Astrocyte (in vitro differentiated cells and primary cell): ENCODE results near the gene CRHR1. TPM values are rescaled to one million over a fixed set of nuclear protein-coding genes. Genes with fewer than 3 reads are reported as not detected.

ENCODE experiments used
- DNase-seq: peaks from one replicate; pipeline ENCODE4 v3.0.0-alpha.2; 2010; ENCODE audit warnings: low read depth
- FAIRE-seq: peaks from 2 replicates; lab custom pipeline; 2011; peaks lifted over from hg19 to GRCh38; lab: Jason Lieb, UNC
- H2AFZ ChIP-seq: 2 replicates; pipeline ENCODE4 v1.6.0; 2012; ENCODE audit warnings: low read depth, low read length, inconsistent platforms
- H3K27ac ChIP-seq: 2 replicates; pipeline ENCODE4 v1.5.1; 2011; ENCODE audit warnings: low read depth, low read length, inconsistent platforms
- H3K27me3 ChIP-seq: 2 replicates; pipeline ENCODE4 v1.6.0; 2011; ENCODE audit warnings: low read length, inconsistent platforms; ENCODE audit not compliant: insufficient read depth
- H3K36me3 ChIP-seq: 2 replicates; pipeline ENCODE4 v1.5.1; 2011; ENCODE audit warnings: low read length, inconsistent platforms; ENCODE audit not compliant: insufficient read depth
- H3K4me1 ChIP-seq: 2 replicates; pipeline ENCODE4 v1.5.1; 2011; ENCODE audit warnings: low read length, inconsistent platforms; ENCODE audit not compliant: insufficient read depth
- H3K4me2 ChIP-seq: 2 replicates; pipeline ENCODE4 v1.6.0; 2012; ENCODE audit warnings: low read length, inconsistent platforms
- H3K4me3 ChIP-seq: 2 replicates; pipeline ENCODE4 v1.5.1; 2011; ENCODE audit warnings: low read depth, mild to moderate bottlenecking, low read length, inconsistent platforms; ENCODE audit not compliant: insufficient read depth
- H3K79me2 ChIP-seq: 2 replicates; pipeline ENCODE4 v1.6.0; 2012; ENCODE audit warnings: mild to moderate bottlenecking, low read length, inconsistent platforms; ENCODE audit not compliant: insufficient read depth
- H3K9ac ChIP-seq: 2 replicates; pipeline ENCODE4 v1.6.0; 2012; ENCODE audit warnings: mild to moderate bottlenecking, low read length, inconsistent platforms
- H3K9me3 ChIP-seq: 2 replicates; pipeline ENCODE4 v1.5.1; 2012; ENCODE audit warnings: low read depth, mild to moderate bottlenecking, low read length, inconsistent platforms; ENCODE audit not compliant: insufficient read depth
- H4K20me1 ChIP-seq: 2 replicates; pipeline ENCODE4 v1.6.0; 2012; ENCODE audit warnings: low read length, inconsistent platforms; ENCODE audit not compliant: insufficient read depth
- H3K27ac Mint-ChIP-seq: one replicate; pipeline ENCODE4 v1.8.0; 2021; ENCODE audit warnings: mild to moderate bottlenecking, mixed read lengths; ENCODE audit not compliant: unreplicated experiment
- H3K27me3 Mint-ChIP-seq: one replicate; pipeline ENCODE4 v1.8.0; 2021; ENCODE audit warnings: low read depth, mixed read lengths; ENCODE audit not compliant: unreplicated experiment
- H3K36me3 Mint-ChIP-seq: one replicate; pipeline ENCODE4 v1.8.0; 2021; ENCODE audit warnings: low read depth, mixed read lengths; ENCODE audit not compliant: unreplicated experiment
- H3K4me1 Mint-ChIP-seq: one replicate; pipeline ENCODE4 v1.8.0; 2021; ENCODE audit warnings: low read depth, mixed read lengths; ENCODE audit not compliant: unreplicated experiment
- H3K4me3 Mint-ChIP-seq: one replicate; pipeline ENCODE4 v1.8.0; 2021; ENCODE audit warnings: mild to moderate bottlenecking, moderate library complexity, mixed read lengths; ENCODE audit not compliant: unreplicated experiment
- H3K9me3 Mint-ChIP-seq: one replicate; pipeline ENCODE4 v1.8.0; 2021; ENCODE audit warnings: mild to moderate bottlenecking, mixed read lengths; ENCODE audit not compliant: unreplicated experiment
- EZH2 ChIP-seq: IDR thresholded peaks from 2 replicates; pipeline ENCODE4 v1.6.1; 2012; ENCODE audit warnings: mild to moderate bottlenecking, low read length, inconsistent platforms; ENCODE audit not compliant: insufficient read depth
- total RNA-seq: library from RNA; stranded (reverse); gene quantifications from 2 replicates; pipeline ENCODE4 v1.2.1, GENCODE V29; 2021
- TF ChIP-seq, protein P1 (sequence below): IDR thresholded peaks from 2 replicates; pipeline ENCODE4 v1.5.1; 2011; ENCODE audit warnings: low read depth, mild to moderate bottlenecking, inconsistent platforms, low read length, moderate library complexity; ENCODE audit not compliant: insufficient read depth

CRHR1 gene
- total RNA-seq, 1 donor from 2014 or later = 0.20 TPM

DNA sequence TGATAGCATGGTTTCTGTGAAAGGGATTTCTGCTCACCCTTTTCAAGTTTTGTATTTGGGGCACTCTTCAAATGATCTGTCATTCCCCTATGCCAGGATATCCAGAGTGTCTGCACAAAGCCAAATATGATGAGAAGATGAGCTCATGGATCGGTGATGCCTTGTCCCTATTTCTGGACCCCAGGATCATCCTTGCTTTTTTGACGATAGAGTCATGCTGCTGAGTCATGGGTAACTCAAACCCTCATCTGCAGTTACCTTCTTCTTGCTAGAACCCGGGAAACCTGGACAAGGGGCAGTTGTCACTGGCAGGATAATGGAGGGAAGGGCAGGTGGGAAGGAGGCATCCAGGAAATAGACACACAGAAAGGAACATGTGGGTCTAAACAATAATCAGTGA lies 92.4 kb downstream of the CRHR1 start:
- no peak overlapping the region for H3K9ac ChIP-seq
- no peaks in the 10 kb centered on the region for H4K20me1 ChIP-seq
- TF ChIP-seq EZH2 = no peak
- TF ChIP-seq, protein P1, sequence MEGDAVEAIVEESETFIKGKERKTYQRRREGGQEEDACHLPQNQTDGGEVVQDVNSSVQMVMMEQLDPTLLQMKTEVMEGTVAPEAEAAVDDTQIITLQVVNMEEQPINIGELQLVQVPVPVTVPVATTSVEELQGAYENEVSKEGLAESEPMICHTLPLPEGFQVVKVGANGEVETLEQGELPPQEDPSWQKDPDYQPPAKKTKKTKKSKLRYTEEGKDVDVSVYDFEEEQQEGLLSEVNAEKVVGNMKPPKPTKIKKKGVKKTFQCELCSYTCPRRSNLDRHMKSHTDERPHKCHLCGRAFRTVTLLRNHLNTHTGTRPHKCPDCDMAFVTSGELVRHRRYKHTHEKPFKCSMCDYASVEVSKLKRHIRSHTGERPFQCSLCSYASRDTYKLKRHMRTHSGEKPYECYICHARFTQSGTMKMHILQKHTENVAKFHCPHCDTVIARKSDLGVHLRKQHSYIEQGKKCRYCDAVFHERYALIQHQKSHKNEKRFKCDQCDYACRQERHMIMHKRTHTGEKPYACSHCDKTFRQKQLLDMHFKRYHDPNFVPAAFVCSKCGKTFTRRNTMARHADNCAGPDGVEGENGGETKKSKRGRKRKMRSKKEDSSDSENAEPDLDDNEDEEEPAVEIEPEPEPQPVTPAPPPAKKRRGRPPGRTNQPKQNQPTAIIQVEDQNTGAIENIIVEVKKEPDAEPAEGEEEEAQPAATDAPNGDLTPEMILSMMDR = no peak
- peaks cover 17% of the 10 kb centered on the region for H3K4me1 Mint-ChIP-seq
- no peaks in the 10 kb centered on the region for H3K9me3 Mint-ChIP-seq
- no peaks in the 10 kb centered on the region for H3K79me2 ChIP-seq
- no peak overlapping the region for H3K4me2 ChIP-seq
- DNase-seq (no peak), FAIRE-seq (no peak)
- H2AFZ ChIP-seq = no peak overlapping the region
- H3K27ac ChIP-seq = no peak overlapping the region
- H3K9me3 ChIP-seq = no peaks in the 10 kb centered on the region
- H3K4me1 ChIP-seq = no peaks in the 10 kb centered on the region
- H3K27me3 Mint-ChIP-seq = peaks cover 5% of the 10 kb centered on the region
- H3K27me3 ChIP-seq = peaks cover 9% of the 10 kb centered on the region
- H3K4me3 Mint-ChIP-seq = no peak overlapping the region
- no peak overlapping the region for H3K27ac Mint-ChIP-seq
- no peaks in the 10 kb centered on the region for H3K36me3 Mint-ChIP-seq
- H3K36me3 ChIP-seq = no peaks in the 10 kb centered on the region
- no peak overlapping the region for H3K4me3 ChIP-seq

DNA sequence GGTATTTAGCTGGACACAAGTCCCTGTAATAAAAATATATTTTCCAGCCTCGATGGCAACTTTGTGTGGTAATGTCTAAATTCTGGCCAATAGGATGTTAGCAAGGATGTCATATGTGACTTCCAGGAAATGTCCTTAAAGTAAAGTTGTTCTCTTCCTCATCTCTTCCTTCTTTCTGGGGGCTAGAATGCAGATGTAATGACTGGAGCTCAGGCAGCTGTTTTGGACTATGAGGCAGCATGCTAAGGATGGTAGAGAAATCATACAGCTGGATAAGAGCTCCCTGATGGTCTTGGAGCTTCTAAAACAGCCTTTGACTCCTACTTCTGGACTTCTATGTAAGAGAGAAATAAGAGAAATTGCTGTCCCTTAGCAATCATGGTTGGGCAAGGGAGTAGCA lies 93.3 kb downstream of the CRHR1 start:
- Histone ChIP-seq H3K27me3 (peaks cover 9% of the 10 kb centered on the region), H2AFZ (no peak overlapping the region), H3K4me1 (no peaks in the 10 kb centered on the region), H3K9ac (no peak overlapping the region), H3K9me3 (no peaks in the 10 kb centered on the region), H3K4me2 (no peak overlapping the region), H4K20me1 (no peaks in the 10 kb centered on the region), H3K4me3 (no peak overlapping the region), H3K27ac (no peak overlapping the region), H3K36me3 (no peaks in the 10 kb centered on the region), H3K79me2 (no peaks in the 10 kb centered on the region)
- no peaks in the 10 kb centered on the region for H3K9me3 Mint-ChIP-seq
- H3K27me3 Mint-ChIP-seq = peaks cover 11% of the 10 kb centered on the region
- H3K4me1 Mint-ChIP-seq = peaks cover 11% of the 10 kb centered on the region
- H3K4me3 Mint-ChIP-seq = no peak overlapping the region
- FAIRE-seq (no peak), DNase-seq (no peak)
- H3K36me3 Mint-ChIP-seq = no peaks in the 10 kb centered on the region
- TF ChIP-seq, protein P1 = no peak
- TF ChIP-seq EZH2 = no peak
- H3K27ac Mint-ChIP-seq = no peak overlapping the region

DNA sequence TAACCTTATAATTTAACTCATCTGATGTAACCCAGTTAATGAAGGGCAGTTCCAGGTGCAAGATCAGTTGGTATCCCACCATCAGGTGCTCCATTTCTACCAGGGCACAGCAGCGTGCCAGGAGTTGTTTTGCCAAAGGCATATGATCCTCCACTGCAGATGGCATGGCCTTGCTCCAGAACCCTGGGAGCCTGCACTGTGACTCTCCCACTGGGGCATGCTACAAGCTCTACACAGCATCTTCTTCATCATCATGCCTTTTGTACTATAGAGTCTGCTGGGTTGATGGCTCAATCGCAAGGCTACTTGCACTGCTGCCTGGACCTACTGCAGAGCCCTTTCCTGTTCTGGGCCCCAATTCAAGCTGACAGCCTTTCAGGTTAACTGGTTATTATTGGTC lies 98.9 kb downstream of the CRHR1 start:
- Mint-ChIP-seq H3K4me1 (no peaks in the 10 kb centered on the region), H3K36me3 (no peaks in the 10 kb centered on the region), H3K4me3 (no peak overlapping the region), H3K27me3 (peaks cover 42% of the 10 kb centered on the region), H3K27ac (no peak overlapping the region), H3K9me3 (peaks cover 8% of the 10 kb centered on the region)
- H3K4me3 ChIP-seq = no peak overlapping the region
- H3K79me2 ChIP-seq = no peaks in the 10 kb centered on the region
- H3K27me3 ChIP-seq = no peaks in the 10 kb centered on the region
- H2AFZ ChIP-seq = no peak overlapping the region
- H3K9me3 ChIP-seq = no peaks in the 10 kb centered on the region
- H4K20me1 ChIP-seq = no peaks in the 10 kb centered on the region
- no peak for TF ChIP-seq EZH2
- TF ChIP-seq, protein P1 = no peak
- no peak for FAIRE-seq
- no peak overlapping the region for H3K27ac ChIP-seq
- no peaks in the 10 kb centered on the region for H3K4me1 ChIP-seq
- H3K9ac ChIP-seq = no peak overlapping the region
- no peaks in the 10 kb centered on the region for H3K36me3 ChIP-seq
- no peak overlapping the region for H3K4me2 ChIP-seq
- no peak for DNase-seq

Other genes with a start within 250 kb of the CRHR1 start
- not detected in 2 replicates for gene SPPL2C, start 60.6 kb downstream of the CRHR1 start, total RNA-seq
- gene MAPT, start 110.2 kb downstream of the CRHR1 start, total RNA-seq = 2.1 and 2.2 TPM in 2 replicates
- not detected in 2 replicates for gene STH, start 214.9 kb downstream of the CRHR1 start, total RNA-seq